Parathyroid adenoma (tissue), 2 donors: Measurements from ENCODE around the gene SLC35A5.

Experiments used
- H2AFZ ChIP-seq: fragments of 300-600 bp; sonication (generic); one replicate; pipeline ENCODE4 v1.7.0; 2017; ENCODE audit warnings: antibody characterized with exemption, mild to moderate bottlenecking
- H3K27ac ChIP-seq: fragments of 300-600 bp; sonication (generic); one replicate; pipeline ENCODE4 v1.7.0; 2017
- H3K27me3 ChIP-seq: fragments of 300-600 bp; sonication (generic); one replicate; pipeline ENCODE4 v1.7.0; 2017; ENCODE audit warnings: low read length; ENCODE audit not compliant: control insufficient read depth, insufficient read depth
- H3K36me3 ChIP-seq: fragments of 300-600 bp; sonication (generic); one replicate; pipeline ENCODE4 v1.7.0; 2017; ENCODE audit warnings: low read length; ENCODE audit not compliant: control insufficient read depth, insufficient read depth
- H3K4me1 ChIP-seq: fragments of 300-600 bp; sonication (generic); one replicate; pipeline ENCODE4 v1.7.0; 2017; ENCODE audit warnings: control low read depth
- H3K4me2 ChIP-seq: fragments of 300-600 bp; sonication (generic); one replicate; pipeline ENCODE4 v1.7.0; 2017; ENCODE audit warnings: low read length
- H3K4me3 ChIP-seq: fragments of 300-600 bp; sonication (generic); one replicate; pipeline ENCODE4 v1.7.0; 2017; ENCODE audit warnings: low read depth, low read length
- H3K79me2 ChIP-seq: fragments of 300-600 bp; sonication (generic); one replicate; pipeline ENCODE4 v1.7.0; 2017; ENCODE audit warnings: control low read depth
- H3K9ac ChIP-seq: fragments of 300-600 bp; sonication (generic); one replicate; pipeline ENCODE4 v1.7.0; 2017; ENCODE audit warnings: mild to moderate bottlenecking
- H3K9me3 ChIP-seq: fragments of 300-600 bp; sonication (generic); one replicate; pipeline ENCODE4 v1.7.0; 2017; ENCODE audit warnings: low read length; ENCODE audit not compliant: control insufficient read depth
- TF ChIP-seq, protein P1 (sequence below): fragments of 300-600 bp; sonication (generic); IDR thresholded peaks from one replicate; pipeline ENCODE4 v1.7.0; 2017; ENCODE audit warnings: antibody characterized with exemption, mild to moderate bottlenecking
- donor health status: primary hyperparathyroidism.

The SLC35A5 gene

DNA sequence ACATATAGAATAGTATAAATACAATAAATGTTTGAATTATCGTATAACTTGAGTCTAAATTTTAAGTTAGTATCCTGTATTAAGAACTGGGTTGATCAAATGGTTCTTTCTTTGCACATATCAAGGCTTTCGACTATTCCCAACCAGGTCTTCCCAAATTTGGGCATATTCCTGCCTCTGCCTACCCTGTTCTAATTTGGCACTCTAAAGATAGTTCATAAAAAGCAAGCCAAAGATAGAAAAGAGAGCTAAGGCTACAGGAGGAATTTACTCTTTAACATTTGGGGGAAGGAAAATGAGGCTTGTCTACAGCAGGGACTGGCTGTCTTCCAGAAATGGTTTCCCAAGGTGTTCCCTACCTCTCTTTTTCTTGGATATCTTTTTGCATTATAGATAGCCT lies 36.1 kb downstream of the SLC35A5 start:
- H3K36me3 ChIP-seq, result no peaks in the 10 kb centered on the region
- H3K4me3 ChIP-seq, result no peak overlapping the region
- no peak overlapping the region for H3K9ac ChIP-seq
- TF ChIP-seq, protein P1, sequence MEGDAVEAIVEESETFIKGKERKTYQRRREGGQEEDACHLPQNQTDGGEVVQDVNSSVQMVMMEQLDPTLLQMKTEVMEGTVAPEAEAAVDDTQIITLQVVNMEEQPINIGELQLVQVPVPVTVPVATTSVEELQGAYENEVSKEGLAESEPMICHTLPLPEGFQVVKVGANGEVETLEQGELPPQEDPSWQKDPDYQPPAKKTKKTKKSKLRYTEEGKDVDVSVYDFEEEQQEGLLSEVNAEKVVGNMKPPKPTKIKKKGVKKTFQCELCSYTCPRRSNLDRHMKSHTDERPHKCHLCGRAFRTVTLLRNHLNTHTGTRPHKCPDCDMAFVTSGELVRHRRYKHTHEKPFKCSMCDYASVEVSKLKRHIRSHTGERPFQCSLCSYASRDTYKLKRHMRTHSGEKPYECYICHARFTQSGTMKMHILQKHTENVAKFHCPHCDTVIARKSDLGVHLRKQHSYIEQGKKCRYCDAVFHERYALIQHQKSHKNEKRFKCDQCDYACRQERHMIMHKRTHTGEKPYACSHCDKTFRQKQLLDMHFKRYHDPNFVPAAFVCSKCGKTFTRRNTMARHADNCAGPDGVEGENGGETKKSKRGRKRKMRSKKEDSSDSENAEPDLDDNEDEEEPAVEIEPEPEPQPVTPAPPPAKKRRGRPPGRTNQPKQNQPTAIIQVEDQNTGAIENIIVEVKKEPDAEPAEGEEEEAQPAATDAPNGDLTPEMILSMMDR, result no peak
- no peaks in the 10 kb centered on the region for H3K27me3 ChIP-seq
- no peak overlapping the region for H3K27ac ChIP-seq
- H3K4me2 ChIP-seq, result no peak overlapping the region
- H3K4me1 ChIP-seq, result no peaks in the 10 kb centered on the region
- H2AFZ ChIP-seq, result no peak overlapping the region
- no peaks in the 10 kb centered on the region for H3K9me3 ChIP-seq
- H3K79me2 ChIP-seq, result no peaks in the 10 kb centered on the region

DNA sequence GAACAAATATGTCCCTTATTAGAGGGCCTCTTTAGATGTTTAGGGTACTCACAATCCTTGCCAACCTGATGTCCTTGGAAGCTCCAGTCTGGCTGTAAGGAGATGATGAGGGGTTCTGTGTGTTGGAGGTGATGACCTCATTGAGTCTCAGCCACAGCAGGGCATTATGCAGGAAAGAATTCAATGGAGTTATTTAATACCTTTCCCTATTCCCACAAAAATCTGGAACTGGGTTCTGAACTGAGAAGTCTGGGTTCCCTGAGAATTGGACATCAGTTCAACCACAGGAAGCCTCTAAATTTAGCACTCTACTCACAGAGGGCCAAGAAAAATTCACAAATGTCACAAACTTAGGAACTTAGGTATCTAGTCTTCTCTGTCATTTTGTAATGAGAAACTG lies 36.9 kb downstream of the SLC35A5 start:
- Histone ChIP-seq H3K27ac (no peak overlapping the region), H3K4me3 (no peak overlapping the region), H2AFZ (no peak overlapping the region), H3K27me3 (no peaks in the 10 kb centered on the region), H3K4me2 (no peak overlapping the region), H3K9me3 (no peaks in the 10 kb centered on the region), H3K9ac (no peak overlapping the region), H3K4me1 (no peaks in the 10 kb centered on the region), H3K79me2 (no peaks in the 10 kb centered on the region), H3K36me3 (no peaks in the 10 kb centered on the region)
- TF ChIP-seq, protein P1, result no peak

DNA sequence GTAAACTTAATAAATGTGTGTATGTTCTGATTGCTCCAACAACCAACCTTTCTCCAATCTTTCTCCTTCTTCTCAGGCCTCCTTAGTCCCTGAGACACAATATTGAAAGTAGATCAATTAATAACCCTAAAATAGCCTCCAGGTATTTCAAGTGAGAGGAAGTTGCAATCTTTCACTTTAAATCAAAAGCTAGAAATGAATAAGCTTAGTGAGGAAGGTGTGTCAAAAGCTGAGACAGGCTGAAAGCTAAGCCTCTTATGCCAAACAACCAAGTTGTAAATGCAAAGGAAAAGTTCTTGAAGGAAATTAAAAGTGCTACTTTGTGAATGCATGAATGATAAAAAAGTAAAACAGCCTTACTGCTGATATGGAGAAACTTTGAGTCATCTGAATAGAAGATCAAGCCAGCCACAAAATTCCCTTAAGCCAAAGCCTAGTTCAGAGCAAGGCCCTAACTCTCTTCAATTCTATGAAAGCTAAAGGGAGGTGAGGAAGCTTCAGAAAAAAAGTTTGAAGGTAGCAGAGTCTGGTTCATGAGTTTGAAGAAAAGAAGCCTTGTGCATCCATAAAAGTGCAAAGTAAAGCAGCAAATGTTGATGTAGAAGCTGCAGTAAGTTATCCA lies 40.5 kb downstream of the SLC35A5 start:
- Histone ChIP-seq H2AFZ (no peak overlapping the region), H3K9me3 (no peaks in the 10 kb centered on the region), H3K4me2 (no peak overlapping the region), H3K4me1 (no peaks in the 10 kb centered on the region), H3K9ac (no peak overlapping the region), H3K4me3 (no peak overlapping the region), H3K36me3 (no peaks in the 10 kb centered on the region), H3K79me2 (no peaks in the 10 kb centered on the region), H3K27ac (no peak overlapping the region), H3K27me3 (no peaks in the 10 kb centered on the region)
- TF ChIP-seq, protein P1, result no peak

DNA sequence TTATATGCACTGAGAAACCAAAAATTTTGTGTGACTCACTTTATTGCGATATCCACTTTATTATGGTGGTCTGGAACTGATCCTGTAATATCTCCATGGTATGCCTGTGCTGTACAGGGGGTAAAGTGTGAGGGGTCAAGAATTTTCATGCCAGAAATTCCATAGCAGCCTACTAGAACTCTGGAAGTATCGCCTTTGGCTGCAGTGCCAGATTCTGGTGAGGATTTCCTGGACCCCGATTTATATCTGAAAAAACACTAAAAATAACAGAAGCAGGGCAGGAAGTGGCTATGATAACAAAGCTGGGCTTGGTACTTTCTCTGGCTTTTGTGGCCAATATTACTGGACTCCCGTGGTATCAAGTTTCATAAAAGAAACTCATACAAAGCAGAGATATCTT lies 42.7 kb downstream of the SLC35A5 start:
- Histone ChIP-seq H3K4me2 (no peak overlapping the region), H2AFZ (no peak overlapping the region), H3K79me2 (no peaks in the 10 kb centered on the region), H3K27me3 (no peaks in the 10 kb centered on the region), H3K4me3 (no peak overlapping the region), H3K9ac (no peak overlapping the region), H3K9me3 (no peaks in the 10 kb centered on the region), H3K27ac (no peak overlapping the region), H3K4me1 (no peaks in the 10 kb centered on the region), H3K36me3 (no peaks in the 10 kb centered on the region)
- TF ChIP-seq, protein P1, result no peak

DNA sequence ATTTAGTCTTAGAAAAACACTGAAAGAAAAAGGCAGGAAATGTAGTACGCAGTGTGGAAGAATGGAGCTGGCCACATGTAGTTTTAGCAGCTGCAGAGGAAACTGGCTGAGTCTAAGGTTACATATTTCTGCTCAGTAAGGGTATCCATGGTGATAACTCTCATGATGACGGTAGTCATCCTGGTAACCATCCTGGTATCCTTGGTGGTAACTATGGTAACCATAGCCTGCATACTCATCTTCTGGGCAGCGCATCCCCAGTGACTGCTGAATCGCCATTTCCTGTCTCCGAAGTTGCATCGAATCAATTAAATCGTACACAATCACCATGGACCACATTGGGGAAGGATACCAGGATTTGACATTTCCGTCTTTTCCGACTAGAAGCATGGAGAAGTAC lies 43.4 kb downstream of the SLC35A5 start:
- H3K9me3 ChIP-seq, result no peaks in the 10 kb centered on the region
- no peaks in the 10 kb centered on the region for H3K36me3 ChIP-seq
- H3K4me3 ChIP-seq, result no peak overlapping the region
- no peak overlapping the region for H3K9ac ChIP-seq
- H3K4me2 ChIP-seq, result no peak overlapping the region
- no peaks in the 10 kb centered on the region for H3K4me1 ChIP-seq
- no peak overlapping the region for H3K27ac ChIP-seq
- no peak overlapping the region for H2AFZ ChIP-seq
- TF ChIP-seq, protein P1, result no peak
- H3K27me3 ChIP-seq, result no peaks in the 10 kb centered on the region
- no peaks in the 10 kb centered on the region for H3K79me2 ChIP-seq
